Astrocyte of the spinal cord (primary cell): Measurements from ENCODE around the gene CLCN4.

Experiments used
- DNase-seq: peaks from one replicate; pipeline ENCODE4 v3.0.0; 2011; ENCODE audit warnings: low read depth, low spot score
- H3K4me3 ChIP-seq: 2 replicates; pipeline ENCODE4 v1.5.1; 2011; ENCODE audit warnings: low read depth, mild to moderate bottlenecking, low read length, moderate library complexity
- CTCF ChIP-seq: IDR thresholded peaks from 2 replicates; pipeline ENCODE4 v1.5.1; 2012; ENCODE audit warnings: low read depth, mild to moderate bottlenecking, low read length, inconsistent platforms
- in situ Hi-C: cut with HindIII; loops from 2 replicates; pipeline ENCODE4 v1.10.0; 2017; ENCODE audit warnings: low sequenced_read_pairs

Gene CLCN4

GRCh38 chrX:10231461-10231860 lies 74.7 kb downstream of the CLCN4 start:
- no peak for DNase-seq
- H3K4me3 ChIP-seq = no peak overlapping the region
- TF ChIP-seq CTCF = no peak
- in situ Hi-C loops = no loop called here

GRCh38 chrX:10233173-10233572 lies 76.4 kb downstream of the CLCN4 start:
- DNase-seq = peak; percentile 1
- no peak overlapping the region for H3K4me3 ChIP-seq
- in situ Hi-C loops = no loop called here
- no peak for TF ChIP-seq CTCF

GRCh38 chrX:10233696-10234095 lies 76.9 kb downstream of the CLCN4 start:
- in situ Hi-C loops = no loop called here
- DNase-seq = peak; percentile 12
- no peak overlapping the region for H3K4me3 ChIP-seq
- TF ChIP-seq CTCF = no peak

GRCh38 chrX:10235851-10236250 lies 79.1 kb downstream of the CLCN4 start:
- H3K4me3 ChIP-seq = no peak overlapping the region
- no peak for TF ChIP-seq CTCF
- in situ Hi-C loops = no loop called here
- DNase-seq = peak; percentile 87

- H3K4me3 ChIP-seq = no peak overlapping the region
- in situ Hi-C loops = no loop called here
- TF ChIP-seq CTCF = no peak
- no peak for DNase-seq
Measured at GRCh38 chrX:10237241-10237640, 80.5 kb downstream of the CLCN4 start.

GRCh38 chrX:10239611-10240064 lies 82.9 kb downstream of the CLCN4 start:
- peak; percentile 60 for DNase-seq
- in situ Hi-C loops = no loop called here
- no peak overlapping the region for H3K4me3 ChIP-seq
- TF ChIP-seq CTCF = no peak

GRCh38 chrX:10240918-10241317 lies 84.1 kb downstream of the CLCN4 start:
- DNase-seq = peak; percentile 73
- TF ChIP-seq CTCF = no peak
- no peak overlapping the region for H3K4me3 ChIP-seq
- in situ Hi-C loops = no loop called here
